HS-5 (cell line): ENCODE results near the gene SIGLEC8.
"Not testable (repeated sequence)": the region's sequence is repeated elsewhere in the genome, so short reads cannot be mapped to it uniquely, and the experiment has no call there.

Source experiments
- DNase-seq: peaks from one replicate; pipeline ENCODE4 v3.0.0-alpha.2; 2012; ENCODE audit warnings: low read depth

SIGLEC8 gene

DNA sequence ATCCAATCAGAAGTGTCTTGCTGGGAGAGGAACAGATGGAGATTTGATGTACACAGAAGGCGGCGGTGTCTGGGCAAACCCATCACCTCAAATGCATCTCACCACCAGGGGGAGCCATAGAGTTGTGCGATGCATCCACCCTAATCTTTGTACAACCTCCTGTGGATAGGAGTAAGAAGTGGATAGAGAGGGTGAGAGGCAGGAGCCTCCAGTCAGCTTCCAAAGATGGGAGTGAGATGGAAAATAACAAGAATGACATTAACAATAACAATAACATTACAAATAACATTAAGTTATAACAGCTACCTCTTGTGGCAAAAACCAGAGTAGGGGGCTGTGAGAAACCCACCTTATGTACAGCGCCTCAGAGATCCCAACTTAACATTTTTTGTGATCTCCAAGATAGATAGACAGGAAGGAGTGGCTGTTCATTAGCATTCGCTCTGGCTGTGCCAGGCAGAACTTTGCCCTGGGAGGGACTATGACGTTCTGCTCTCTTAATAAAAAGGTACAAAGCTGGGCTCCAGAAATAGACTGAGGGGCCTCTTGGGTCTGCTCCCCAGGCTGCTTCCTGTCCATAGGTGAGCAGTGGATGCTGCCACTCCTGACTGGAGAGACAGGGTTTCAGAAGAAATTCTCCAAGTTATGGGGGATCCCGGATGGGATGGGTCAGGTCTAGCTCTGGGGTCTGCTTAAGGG lies 14.9 kb upstream of the SIGLEC8 start:
- DNase-seq: peak; percentile 30

DNA sequence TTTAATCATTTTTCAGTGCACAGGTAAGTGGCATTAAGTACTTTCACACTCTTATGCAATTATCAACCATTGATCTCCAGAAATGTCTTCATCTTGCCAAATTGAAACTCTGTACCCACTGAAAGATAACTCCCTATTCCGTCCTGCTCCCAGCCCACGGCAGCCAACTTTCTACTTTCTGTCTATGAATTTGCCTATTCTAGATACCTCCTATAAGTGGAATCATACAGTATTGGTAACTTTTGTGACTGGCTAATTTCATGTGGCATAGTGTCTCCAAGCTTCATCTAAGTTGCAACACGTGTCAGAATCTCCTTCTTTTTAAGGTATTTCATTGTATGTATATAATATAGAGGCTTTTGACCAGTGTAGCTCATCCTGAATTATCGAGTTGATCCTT lies 14.4 kb upstream of the SIGLEC8 start:
- no peak for DNase-seq

DNA sequence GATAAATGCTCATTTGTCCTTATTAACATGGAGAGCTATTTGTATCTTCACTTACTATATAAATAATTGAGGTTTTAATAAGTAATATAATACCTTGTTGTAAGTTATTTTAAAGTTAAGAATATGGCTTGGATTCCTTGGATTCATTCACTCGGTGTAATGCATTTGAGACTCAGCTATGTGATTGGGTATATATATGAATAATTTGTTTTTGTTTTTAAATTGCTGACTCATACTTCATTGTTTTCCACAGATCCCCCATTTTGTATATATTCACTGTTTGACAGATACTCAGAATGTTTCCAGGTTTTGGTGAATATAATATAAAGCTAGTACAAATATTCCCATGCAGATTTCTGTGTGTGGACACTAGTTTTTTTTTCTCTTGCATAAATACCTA lies 13.3 kb upstream of the SIGLEC8 start:
- no peak for DNase-seq

DNA sequence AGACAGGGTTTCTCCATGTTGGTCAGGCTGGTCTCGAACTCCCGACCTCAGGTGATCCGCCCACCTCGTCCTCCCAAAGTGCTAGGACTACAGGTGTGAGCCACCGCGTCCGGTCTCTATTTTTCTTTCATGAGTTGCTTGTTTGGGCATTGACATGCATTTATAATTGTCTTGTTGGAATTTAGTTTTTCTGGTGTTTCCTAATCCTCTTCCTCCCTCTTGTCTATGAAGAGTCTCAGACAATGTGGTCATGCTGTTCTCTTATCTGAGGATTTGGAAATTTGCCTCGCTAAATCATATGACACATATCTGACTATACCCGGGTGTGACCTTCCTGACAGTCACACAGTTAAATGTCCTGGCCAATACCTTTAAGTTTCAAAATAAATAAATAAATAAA lies 12.7 kb upstream of the SIGLEC8 start:
- no peak for DNase-seq

DNA sequence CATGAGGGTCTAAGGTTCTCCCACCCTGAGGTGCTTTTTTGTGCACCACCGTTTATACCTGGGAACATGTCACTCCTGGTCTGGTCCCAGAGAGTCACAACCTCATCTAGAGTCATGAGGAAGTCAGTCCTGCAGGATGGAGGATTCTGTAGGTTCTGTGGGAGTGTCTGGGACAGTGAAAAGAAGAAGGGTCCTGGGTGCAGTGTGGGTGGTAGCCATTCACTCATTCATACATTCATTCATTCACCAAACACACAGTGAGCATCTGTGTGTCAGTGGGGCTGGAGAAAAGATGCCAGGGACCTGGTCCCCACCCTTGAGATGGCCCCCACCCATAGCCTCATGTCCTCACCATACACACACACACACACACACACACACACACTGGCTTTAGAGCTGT lies 11.4 kb upstream of the SIGLEC8 start:
- no peak for DNase-seq

DNA sequence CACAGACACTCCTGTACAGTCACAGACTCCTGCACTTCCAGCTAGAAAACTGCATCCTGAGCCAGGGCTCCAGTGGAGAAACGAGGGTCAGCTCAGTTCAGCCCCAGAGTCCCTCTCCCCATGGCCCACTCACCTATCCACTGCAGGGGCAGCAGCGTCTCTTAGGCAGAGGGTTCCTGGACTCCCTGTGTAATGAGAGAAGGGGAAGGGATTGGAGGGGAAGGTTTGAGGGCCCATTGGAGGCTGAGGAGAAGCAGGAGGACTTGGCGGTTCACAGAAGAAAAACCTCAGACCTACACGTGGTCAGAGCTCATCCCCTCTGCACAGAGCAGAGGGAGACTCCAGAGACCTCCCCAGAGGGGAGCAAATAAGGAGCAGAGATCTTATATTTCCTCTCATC lies 10.9 kb upstream of the SIGLEC8 start:
- DNase-seq: no peak

DNA sequence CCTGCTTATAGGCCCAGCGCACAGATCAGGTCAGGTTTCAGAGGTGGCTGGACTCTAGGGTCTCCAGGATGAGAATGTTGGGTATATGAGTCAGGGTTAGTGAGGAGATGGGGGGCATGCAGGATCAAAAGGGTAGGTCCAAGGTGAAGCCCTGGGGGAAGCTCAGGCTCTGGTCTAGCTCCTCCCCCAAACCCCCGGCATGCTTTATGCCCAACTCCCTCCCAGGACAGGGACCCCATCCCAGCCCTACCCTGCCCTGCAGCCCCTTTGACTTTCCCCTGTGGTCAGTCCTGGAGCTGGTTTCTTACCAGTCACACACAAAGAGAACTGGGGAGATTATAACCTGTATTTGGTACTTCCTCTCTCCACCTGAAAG lies 10.3 kb upstream of the SIGLEC8 start:
- DNase-seq: no peak

DNA sequence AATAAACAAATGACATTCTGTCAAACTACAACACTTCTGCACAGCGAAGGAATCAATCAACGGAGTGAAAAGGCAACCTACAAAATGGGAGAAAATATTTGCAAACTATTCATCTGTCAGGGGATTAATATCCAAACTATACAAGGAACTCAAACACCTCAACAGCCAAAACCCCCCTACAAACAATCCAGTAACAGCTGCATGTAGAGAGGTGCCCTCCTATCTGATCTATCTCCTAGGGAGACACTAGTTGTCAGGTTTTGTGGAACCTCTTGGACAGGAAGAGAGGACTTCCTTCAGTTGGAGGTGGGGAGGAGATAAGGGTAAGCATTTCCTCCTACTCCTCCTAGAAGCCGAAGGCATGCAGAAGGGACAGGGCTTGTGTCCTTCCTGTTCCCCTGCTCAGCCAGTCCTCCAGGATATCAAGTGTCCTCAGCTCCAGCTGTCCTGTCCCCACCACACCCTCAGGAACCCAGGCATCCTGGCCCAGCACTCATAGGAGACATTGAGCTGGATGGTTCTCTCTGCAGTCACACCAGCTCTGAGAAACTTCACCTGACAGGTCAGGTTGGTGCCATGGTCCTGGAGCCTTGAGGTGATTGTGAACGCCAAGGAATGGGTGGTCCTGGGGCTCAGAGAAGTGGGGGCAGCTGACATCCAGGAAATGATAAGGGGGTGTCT lies 9.8 kb upstream of the SIGLEC8 start:
- DNase-seq: no peak

DNA sequence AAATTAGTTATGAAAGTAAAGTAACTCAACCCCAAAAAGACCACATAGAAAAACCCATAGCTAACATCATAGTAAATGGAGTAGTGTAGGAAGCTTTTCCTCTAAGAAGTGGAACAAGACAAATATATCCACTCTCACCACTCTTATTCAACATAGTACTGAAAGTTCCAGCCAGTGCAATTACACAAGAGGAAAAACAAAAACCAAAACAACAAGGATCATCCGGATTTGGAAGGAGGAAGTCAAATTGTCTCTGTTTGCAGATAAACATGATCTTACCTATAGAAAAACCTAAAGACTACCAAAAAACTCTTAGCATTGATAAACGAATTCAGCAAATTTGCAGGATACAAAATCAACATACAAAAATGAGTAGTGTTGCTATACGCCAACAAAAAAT lies 8.5 kb upstream of the SIGLEC8 start:
- no peak for DNase-seq

DNA sequence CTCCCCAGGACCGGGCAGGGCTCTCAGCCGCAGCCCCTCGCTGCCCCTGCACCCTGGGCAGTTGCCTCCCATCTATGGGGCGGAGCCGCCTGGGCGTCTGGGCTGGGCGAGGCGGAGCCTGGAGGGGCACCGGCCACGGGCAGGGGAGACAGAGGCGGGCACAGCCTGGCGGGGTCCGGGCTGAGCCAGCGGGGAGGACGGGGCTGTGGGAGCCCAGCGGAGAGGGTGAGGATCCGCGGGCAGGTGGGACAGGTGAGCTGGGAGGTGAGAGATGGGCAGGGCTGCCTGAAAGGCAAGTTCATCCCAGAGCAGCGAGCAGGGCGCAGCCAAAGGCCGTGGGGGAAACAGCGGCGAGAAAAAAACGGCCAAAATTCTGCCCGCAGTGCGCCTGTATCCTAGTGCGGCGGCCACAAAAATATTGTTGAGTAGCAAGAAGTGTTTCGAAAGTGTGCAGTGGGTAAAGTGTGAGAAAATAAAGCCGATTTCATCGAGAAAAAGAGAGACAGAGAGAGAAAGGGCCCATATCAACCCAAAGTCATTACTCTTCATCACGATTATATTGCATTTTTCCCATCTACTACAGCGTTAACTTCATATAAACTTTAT lies 5.8 kb upstream of the SIGLEC8 start:
- not testable (repeated sequence) for DNase-seq

DNA sequence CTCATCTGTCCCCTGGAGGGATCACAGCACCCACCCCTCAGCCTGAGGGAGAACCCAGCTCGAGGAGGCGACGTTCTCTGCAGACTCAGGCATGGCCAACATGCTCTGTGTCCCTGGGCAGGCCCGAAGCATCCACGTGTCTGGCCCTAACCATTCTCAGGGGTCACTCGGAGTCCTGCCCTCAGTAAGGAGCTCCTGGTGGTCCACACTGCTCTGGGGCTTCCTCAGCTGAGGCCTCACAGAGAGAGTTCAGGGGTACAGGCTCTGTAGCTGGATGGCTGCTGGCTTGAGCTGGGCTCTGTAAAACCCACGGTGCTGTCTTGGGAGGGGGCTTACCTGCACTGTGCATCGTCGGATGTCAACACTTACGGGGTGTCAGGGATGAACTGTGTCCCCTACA lies 4.4 kb upstream of the SIGLEC8 start:
- DNase-seq: no peak

DNA sequence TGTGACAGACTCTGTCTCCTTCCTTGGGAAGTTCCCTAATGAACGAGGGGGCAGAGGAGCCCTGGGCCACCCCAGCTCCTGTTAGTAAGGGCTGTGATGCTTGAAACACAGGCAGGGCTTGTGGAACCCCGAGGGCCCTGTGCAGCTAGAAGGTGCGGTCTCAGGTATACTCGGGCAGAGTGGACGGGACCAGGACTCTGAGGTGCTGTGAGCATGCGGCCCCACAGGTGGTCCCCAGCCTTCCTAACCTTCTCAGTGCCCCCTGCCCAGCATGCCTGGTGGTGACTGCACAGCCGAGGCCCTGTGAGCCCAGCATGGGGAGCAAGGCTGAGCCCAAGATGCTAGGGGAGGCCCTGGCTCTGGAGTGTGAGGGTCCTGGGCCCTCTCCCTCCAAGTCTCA lies 4.0 kb upstream of the SIGLEC8 start:
- DNase-seq: no peak

DNA sequence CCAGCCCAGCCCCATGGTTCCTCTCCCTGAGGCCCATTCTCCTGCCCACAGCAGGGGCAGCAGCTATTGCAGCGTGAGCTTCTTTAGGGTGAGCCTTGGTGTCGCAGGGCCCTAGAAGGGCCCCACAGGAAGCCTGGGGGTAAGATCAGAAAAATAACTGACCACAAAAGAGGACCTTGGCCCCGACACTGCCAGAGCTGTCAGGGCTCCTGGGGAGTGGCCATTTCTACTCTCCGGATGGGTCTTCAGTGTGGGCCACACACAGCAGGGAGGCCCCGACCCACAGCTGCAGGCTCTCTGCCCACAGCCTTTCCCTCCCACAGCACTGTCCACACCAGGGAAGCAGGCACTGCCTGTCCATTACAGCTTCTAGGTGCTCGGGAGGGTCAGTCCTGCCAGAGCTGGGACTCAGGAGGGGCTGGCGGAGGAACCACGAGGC lies 3.5 kb upstream of the SIGLEC8 start:
- DNase-seq: no peak

DNA sequence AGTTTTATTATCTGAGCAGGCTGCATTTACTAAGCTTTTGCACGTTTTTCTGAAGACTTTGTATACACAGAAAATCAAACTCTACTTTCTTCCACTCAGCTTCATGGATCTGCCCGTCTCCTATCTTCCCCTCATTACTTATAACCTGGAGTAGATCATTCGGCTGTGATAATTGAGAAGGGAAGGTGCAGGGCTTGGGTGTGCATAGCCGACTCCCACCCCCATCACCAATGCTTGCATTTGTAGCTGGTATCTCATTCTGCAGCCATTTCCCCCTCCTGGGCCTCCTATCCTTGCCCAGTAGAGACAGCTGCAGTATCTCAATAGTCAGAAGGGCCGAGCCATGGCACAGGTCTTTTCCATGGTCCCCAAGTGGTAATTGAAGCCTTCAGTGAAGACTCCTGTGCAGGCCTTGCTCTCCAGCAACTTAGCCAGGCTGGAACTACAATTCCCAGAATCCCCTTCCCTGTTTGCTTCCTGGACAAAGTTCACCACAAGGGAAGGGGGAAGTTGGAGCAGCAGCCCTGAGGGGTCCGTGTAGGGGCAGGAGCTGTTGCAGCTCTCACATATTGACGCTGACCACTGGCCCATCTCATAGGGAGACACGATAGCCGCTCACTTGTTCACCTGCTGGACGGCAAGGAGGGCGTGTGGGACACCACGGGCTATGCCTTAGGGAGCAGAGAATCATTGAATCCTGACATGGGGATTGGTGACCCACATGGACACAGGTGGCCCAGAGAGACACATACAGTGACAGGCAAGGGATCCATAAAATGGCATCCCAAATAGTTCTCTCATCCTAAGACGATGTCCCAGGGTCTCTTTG lies 2.1 kb upstream of the SIGLEC8 start:
- DNase-seq: no peak

DNA sequence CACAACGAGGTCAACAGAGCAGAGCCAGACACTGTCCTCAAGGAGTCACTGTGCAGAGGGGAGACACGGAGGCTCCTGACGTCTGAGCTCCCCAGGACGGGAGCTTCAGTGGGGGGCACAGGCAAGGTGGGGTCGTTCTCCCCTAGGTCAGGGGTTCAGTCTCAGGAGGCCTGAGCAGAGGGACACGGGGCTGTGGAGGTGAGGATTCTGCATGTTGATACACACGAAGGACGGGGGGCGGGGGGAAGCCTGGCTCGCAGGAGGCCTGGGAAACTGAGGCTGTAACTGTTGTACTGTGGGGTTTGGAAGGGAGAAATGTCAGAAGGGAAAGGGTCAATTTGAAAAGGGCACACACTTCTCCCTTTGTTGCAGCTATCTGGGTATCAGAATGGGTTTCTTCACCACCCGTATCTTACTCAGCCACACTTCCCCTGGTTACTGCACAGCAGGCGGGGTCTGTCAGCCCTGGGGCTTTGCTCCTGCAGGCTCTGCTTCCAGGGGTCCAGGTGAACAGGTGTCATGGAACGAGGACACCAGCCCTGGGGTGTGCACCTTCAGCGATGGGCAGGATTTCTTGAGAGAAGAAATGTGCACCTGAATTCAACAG lies 748 bp upstream of the SIGLEC8 start:
- DNase-seq: no peak

DNA sequence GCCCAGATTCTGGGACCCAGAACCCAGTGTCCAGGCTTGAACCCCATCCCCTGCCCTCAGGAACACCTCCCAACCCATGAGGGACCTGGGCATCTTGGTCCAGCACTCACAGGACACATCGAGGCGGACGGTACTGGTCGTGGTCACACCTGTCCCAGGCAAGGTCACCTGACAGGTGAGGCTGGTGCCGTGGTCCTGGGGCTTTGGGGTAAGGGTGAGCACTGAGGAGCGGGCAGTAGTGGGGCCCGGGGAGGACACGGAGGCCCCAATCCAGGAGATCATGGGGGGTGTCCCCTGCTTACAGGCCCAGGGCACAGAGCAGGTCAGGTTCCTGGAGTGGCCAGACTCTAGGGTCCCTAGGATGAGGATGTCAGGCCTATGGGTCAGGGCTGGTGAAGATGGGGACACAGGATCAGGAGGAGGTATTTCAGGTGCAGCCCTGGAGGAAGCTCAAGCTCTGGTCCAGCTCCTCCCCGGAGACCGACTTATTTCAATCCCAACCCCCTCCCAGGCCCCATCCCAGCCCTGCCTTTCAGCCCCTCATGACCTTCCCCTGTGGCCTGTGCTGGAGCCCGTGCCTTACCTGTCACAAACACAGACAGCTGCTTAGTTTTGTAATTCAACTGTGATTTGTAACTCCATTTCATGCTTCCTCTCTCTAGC lies 772 bp downstream of the SIGLEC8 start:
- DNase-seq: no peak

DNA sequence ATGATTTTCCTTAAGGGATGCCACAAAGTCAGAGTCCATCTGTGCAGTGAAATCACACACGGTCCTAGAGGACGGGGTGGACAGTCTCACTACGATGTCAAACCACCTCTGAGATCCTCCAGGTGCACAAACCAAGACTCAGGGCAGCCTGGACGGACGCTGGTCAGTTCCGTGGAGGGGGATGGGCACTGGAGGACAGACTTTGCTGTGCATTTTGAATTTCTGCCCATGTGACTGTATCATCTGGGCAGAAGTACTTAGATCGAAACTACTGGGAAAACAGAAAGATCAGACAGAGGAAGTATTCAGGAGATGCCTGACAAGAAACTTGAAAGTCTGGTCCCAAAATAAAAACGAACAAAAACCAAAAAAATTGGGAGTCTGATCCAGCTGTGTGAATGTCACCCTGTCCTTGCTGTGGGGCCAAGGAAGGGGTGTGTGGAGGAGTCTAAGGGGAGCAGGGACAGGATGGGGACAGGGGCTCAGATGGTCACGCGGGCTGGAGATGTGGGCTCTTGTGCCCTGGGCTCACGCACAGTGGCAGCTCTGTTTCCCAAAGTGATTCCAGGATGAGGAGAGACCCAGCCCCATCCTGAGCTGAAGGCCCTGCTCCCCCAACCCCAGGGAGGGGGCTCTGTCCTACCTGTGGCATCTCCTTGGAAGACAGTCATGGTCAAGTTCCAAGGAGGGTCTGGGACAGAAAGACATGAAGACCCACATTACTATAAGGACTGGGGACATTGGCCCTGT lies 1.5 kb downstream of the SIGLEC8 start:
- DNase-seq: no peak

DNA sequence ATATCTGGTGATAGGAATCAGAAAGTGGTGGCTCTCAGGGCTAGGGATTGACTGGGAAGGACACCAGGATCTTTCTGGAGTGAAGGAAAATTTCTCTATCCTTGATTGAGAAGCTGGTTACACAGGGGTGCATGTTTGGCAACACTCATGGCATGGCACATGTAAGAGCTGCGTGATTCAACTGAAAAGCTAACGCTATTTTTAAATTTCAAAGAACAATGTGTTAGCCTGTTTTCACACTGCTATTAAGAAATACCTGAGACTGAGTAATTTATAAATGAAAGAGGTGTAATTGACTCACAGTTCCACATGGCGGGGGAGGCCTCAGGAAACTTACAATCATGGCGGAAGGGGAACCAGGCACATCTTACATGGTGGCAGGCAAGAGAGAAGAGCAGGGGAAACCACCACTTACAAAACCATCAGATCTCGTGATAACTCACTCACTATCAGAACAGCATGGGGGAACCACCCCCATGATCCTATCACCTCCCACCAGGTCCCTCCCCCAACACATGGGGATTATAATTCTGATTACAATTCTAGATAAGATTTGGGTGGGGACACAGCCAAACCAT lies 7.4 kb downstream of the SIGLEC8 start:
- DNase-seq: no peak

DNA sequence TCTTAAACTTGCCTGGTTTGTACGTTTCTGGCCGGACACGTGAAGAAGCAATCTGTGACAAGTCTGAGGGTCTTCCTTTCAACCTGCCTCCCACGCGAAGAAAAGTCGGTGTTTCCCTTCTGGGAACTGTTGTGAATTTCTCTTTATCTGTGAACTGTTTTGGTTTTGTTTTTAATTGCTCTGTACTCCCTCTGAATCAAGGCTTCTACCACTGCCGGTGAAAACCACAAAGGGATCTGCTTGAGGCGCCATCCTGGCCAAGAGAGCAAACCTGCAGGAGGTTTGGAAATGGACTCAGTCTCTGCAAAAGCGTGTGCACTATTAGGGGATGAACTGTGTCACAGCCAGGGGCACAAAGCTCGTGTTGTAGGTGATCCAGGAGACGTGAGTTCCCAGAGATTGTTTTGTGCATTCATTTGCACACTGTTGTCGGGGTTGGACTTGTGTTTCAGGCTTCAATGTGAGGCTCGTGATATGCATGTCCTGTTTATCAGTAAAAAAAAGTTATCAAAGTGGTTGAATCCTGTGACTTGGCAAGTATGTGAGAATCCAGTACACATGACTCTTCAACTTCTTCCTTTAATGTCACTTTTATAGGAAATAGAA lies 9.7 kb downstream of the SIGLEC8 start:
- DNase-seq: no peak

DNA sequence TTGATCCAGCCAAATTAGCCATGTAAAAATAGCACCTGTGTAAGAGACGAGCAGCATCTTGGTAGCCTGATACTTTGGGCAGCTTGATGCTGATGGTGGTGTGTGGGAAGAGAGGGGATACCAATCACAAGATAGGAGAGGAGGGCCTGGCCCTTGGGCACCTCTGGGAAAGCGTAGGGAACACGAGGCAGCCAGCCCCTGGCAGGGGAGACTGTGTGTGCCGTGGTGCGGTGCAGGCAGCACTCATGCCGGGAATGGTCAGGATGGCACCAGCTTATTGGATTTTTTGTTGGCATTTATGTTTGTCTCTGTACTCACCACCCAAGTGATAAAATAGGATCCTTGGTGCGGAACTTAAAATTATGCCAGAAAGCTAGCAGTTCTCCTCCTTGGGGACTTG lies 10.2 kb downstream of the SIGLEC8 start:
- DNase-seq: no peak
